Gastroesophageal sphincter (tissue), 3 donors: Measurements from ENCODE around the gene LFNG.

Experiments used
- CTCF ChIP-seq, 4 experiments: fragments of 200-600 bp in 2 of 4; fragments of 450-650 bp in 2 of 4; sonication (generic) in 1 of 4; IDR thresholded peaks; one replicate each; pipeline ENCODE4 v1.5.1; 2017 to 2019; ENCODE audit warnings: antibody characterized with exemption in 4 of 4, mild to moderate bottlenecking in 2 of 4, moderate library complexity in 2 of 4
- EP300 ChIP-seq: sonication (generic); formaldehyde crosslinking; IDR thresholded peaks from one replicate; pipeline ENCODE4 v1.6.1; 2017; ENCODE audit warnings: antibody characterized with exemption, mild to moderate bottlenecking
- POLR2A ChIP-seq, 2 donors: fragments of 450-650 bp; IDR thresholded peaks; one replicate each; pipeline ENCODE4 v1.6.1; 2017; ENCODE audit warnings: antibody characterized with exemption in 2 of 2, mild to moderate bottlenecking in 2 of 2, moderate library complexity in 1 of 2

DNA sequence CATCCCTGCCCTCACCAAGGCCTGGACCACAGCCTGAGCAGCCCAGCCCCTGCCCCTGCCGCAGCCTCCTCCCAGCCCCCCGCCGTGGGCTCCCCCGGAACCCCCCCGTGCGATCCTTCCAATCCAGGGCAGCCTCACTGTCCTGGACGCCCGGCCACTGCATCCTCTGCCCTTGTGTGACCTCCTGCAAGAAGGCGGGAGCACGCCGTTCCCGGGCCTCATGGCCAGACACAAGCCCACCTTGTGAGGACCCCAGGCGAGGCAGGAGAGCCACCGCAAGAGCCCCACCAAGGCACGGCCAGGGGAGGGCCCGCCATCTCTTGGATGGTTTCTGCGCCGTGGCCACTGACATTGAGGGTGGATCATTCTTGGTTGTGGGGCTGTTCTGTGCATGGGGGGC is 7.8 kb upstream of the LFNG start:
- no peak for TF ChIP-seq CTCF (IDR thresholded peaks at IDR 0.05)
- TF ChIP-seq POLR2A (IDR thresholded peaks at IDR 0.05) = no peak
- no peak for TF ChIP-seq EP300
